ENCODE data around the gene MROH2B.

MROH2B gene

GRCh38 chr5:40962207-40962955, 108.8 kb downstream of the MROH2B start:
- DNase-seq = no peak

- DNase-seq = no peak
Measured at GRCh38 chr5:40960037-40960436, 111.1 kb downstream of the MROH2B start.

DNA sequence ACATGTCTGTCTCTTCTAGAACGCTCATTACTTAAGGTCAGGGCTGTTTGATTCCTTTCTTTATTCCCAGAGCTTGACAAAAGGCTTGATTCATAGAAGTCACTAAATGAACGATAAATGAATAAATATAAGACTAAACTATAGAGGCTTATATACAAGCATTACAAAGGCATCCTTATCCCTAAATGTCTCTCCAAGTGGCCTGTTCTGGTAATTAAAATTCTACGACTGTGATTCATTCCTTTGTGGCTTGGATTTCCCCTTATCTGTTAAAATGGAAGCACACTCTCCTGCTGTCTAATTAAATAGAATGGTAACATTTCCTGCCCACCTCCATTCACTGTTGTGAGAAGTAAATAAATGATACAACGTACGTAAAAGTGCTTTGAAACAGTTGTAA, 112.3 kb downstream of the MROH2B start:
- DNase-seq = no peak

DNA sequence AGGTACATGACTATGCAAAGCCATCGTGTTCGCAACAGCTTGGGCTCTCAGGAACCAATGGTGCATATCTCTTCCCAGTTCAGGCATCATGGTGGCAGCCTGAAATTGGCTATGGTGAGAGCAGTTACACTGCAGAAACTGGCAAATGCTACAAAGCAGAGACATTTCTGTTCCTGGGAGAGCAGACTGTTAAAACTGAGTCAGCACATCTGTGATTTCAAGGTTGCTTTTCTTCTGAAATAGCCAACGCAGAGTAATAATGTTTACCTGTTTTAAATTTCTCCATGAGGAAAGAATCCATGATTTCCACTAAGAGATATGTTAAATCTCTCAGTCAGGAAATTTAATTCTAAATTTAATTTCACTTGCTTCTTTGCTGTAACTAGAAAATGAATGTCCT, 114.1 kb downstream of the MROH2B start:
- no peak for DNase-seq

- no peak for DNase-seq
Measured at GRCh38 chr5:40955313-40955712, 115.8 kb downstream of the MROH2B start.
